Measurements from ENCODE around the gene TRHDE.

TRHDE gene

GRCh38 chr12:72444125-72444524 lies 172.0 kb downstream of the TRHDE start:
- Histone ChIP-seq H3K4me1 (ENCODE audit: control insufficient read depth in 1 of 2, insufficient read depth in 2 of 2, low read length in 2 of 2) (no peaks in the 10 kb centered on the region), H3K27ac (ENCODE audit: low read length) (no peak overlapping the region), H3K9me3 (ENCODE audit: control insufficient read depth in 1 of 2, low read length in 2 of 2) (no peaks in the 10 kb centered on the region), H3K4me3 (ENCODE audit: low read depth in 1 of 2, low read length in 2 of 2) (no peak overlapping the region), H3K36me3 (ENCODE audit: control insufficient read depth in 1 of 2, insufficient read depth in 2 of 2, low read length in 2 of 2) (no peaks in the 10 kb centered on the region), H3K27me3 (ENCODE audit: low read depth, low read length) (no peaks in the 10 kb centered on the region)

GRCh38 chr12:72444566-72444965 lies 172.4 kb downstream of the TRHDE start:
- Histone ChIP-seq H3K36me3 (ENCODE audit: control insufficient read depth in 1 of 2, insufficient read depth in 2 of 2, low read length in 2 of 2) (no peaks in the 10 kb centered on the region), H3K9me3 (ENCODE audit: control insufficient read depth in 1 of 2, low read length in 2 of 2) (no peaks in the 10 kb centered on the region), H3K27ac (ENCODE audit: low read length) (no peak overlapping the region), H3K4me1 (ENCODE audit: control insufficient read depth in 1 of 2, insufficient read depth in 2 of 2, low read length in 2 of 2) (no peaks in the 10 kb centered on the region), H3K27me3 (ENCODE audit: low read depth, low read length) (no peaks in the 10 kb centered on the region), H3K4me3 (ENCODE audit: low read depth in 1 of 2, low read length in 2 of 2) (no peak overlapping the region)

GRCh38 chr12:72448089-72448488 lies 175.9 kb downstream of the TRHDE start:
- H3K27me3 ChIP-seq (ENCODE audit: low read depth, low read length), result no peaks in the 10 kb centered on the region
- no peaks in the 10 kb centered on the region for H3K36me3 ChIP-seq (ENCODE audit: control insufficient read depth in 1 of 2, insufficient read depth in 2 of 2, low read length in 2 of 2)
- H3K4me3 ChIP-seq (ENCODE audit: low read depth in 1 of 2, low read length in 2 of 2), result no peak overlapping the region
- H3K4me1 ChIP-seq (ENCODE audit: control insufficient read depth in 1 of 2, insufficient read depth in 2 of 2, low read length in 2 of 2), result no peaks in the 10 kb centered on the region
- no peak overlapping the region for H3K27ac ChIP-seq (ENCODE audit: low read length)
- H3K9me3 ChIP-seq (ENCODE audit: control insufficient read depth in 1 of 2, low read length in 2 of 2), result no peaks in the 10 kb centered on the region

GRCh38 chr12:72448805-72449204 lies 176.6 kb downstream of the TRHDE start:
- no peaks in the 10 kb centered on the region for H3K4me1 ChIP-seq (ENCODE audit: control insufficient read depth in 1 of 2, insufficient read depth in 2 of 2, low read length in 2 of 2)
- no peaks in the 10 kb centered on the region for H3K36me3 ChIP-seq (ENCODE audit: control insufficient read depth in 1 of 2, insufficient read depth in 2 of 2, low read length in 2 of 2)
- no peak overlapping the region for H3K4me3 ChIP-seq (ENCODE audit: low read depth in 1 of 2, low read length in 2 of 2)
- no peaks in the 10 kb centered on the region for H3K27me3 ChIP-seq (ENCODE audit: low read depth, low read length)
- no peaks in the 10 kb centered on the region for H3K9me3 ChIP-seq (ENCODE audit: control insufficient read depth in 1 of 2, low read length in 2 of 2)
- no peak overlapping the region for H3K27ac ChIP-seq (ENCODE audit: low read length)

GRCh38 chr12:72453066-72453465 lies 180.9 kb downstream of the TRHDE start:
- Histone ChIP-seq H3K27me3 (ENCODE audit: low read depth, low read length) (no peaks in the 10 kb centered on the region), H3K36me3 (ENCODE audit: control insufficient read depth in 1 of 2, insufficient read depth in 2 of 2, low read length in 2 of 2) (no peaks in the 10 kb centered on the region), H3K9me3 (ENCODE audit: control insufficient read depth in 1 of 2, low read length in 2 of 2) (no peaks in the 10 kb centered on the region), H3K27ac (ENCODE audit: low read length) (no peak overlapping the region), H3K4me1 (ENCODE audit: control insufficient read depth in 1 of 2, insufficient read depth in 2 of 2, low read length in 2 of 2) (no peaks in the 10 kb centered on the region), H3K4me3 (ENCODE audit: low read depth in 1 of 2, low read length in 2 of 2) (no peak overlapping the region)

GRCh38 chr12:72453550-72453949 lies 181.4 kb downstream of the TRHDE start:
- H3K9me3 ChIP-seq (ENCODE audit: control insufficient read depth in 1 of 2, low read length in 2 of 2), result no peaks in the 10 kb centered on the region
- H3K27ac ChIP-seq (ENCODE audit: low read length), result no peak overlapping the region
- H3K4me1 ChIP-seq (ENCODE audit: control insufficient read depth in 1 of 2, insufficient read depth in 2 of 2, low read length in 2 of 2), result no peaks in the 10 kb centered on the region
- H3K4me3 ChIP-seq (ENCODE audit: low read depth in 1 of 2, low read length in 2 of 2), result no peak overlapping the region
- H3K27me3 ChIP-seq (ENCODE audit: low read depth, low read length), result no peaks in the 10 kb centered on the region
- H3K36me3 ChIP-seq (ENCODE audit: control insufficient read depth in 1 of 2, insufficient read depth in 2 of 2, low read length in 2 of 2), result no peaks in the 10 kb centered on the region

- H3K27ac ChIP-seq (ENCODE audit: low read length), result no peak overlapping the region
- H3K4me3 ChIP-seq (ENCODE audit: low read depth in 1 of 2, low read length in 2 of 2), result no peak overlapping the region
- H3K4me1 ChIP-seq (ENCODE audit: control insufficient read depth in 1 of 2, insufficient read depth in 2 of 2, low read length in 2 of 2), result no peaks in the 10 kb centered on the region
- H3K9me3 ChIP-seq (ENCODE audit: control insufficient read depth in 1 of 2, low read length in 2 of 2), result no peaks in the 10 kb centered on the region
- no peaks in the 10 kb centered on the region for H3K27me3 ChIP-seq (ENCODE audit: low read depth, low read length)
- no peaks in the 10 kb centered on the region for H3K36me3 ChIP-seq (ENCODE audit: control insufficient read depth in 1 of 2, insufficient read depth in 2 of 2, low read length in 2 of 2)
Measured at GRCh38 chr12:72464471-72464870, 192.3 kb downstream of the TRHDE start.

GRCh38 chr12:72465155-72465554 lies 193.0 kb downstream of the TRHDE start:
- H3K4me3 ChIP-seq (ENCODE audit: low read depth in 1 of 2, low read length in 2 of 2), result no peak overlapping the region
- no peak overlapping the region for H3K27ac ChIP-seq (ENCODE audit: low read length)
- no peaks in the 10 kb centered on the region for H3K4me1 ChIP-seq (ENCODE audit: control insufficient read depth in 1 of 2, insufficient read depth in 2 of 2, low read length in 2 of 2)

GRCh38 chr12:72465940-72466630 lies 193.9 kb downstream of the TRHDE start:
- H3K27me3 ChIP-seq (ENCODE audit: low read depth, low read length), result no peaks in the 10 kb centered on the region
- no peak overlapping the region for H3K4me3 ChIP-seq (ENCODE audit: low read depth in 1 of 2, low read length in 2 of 2)
- H3K9me3 ChIP-seq (ENCODE audit: control insufficient read depth in 1 of 2, low read length in 2 of 2), result no peaks in the 10 kb centered on the region
- H3K4me1 ChIP-seq (ENCODE audit: control insufficient read depth in 1 of 2, insufficient read depth in 2 of 2, low read length in 2 of 2), result no peaks in the 10 kb centered on the region
- no peak overlapping the region for H3K27ac ChIP-seq (ENCODE audit: low read length)
- no peaks in the 10 kb centered on the region for H3K36me3 ChIP-seq (ENCODE audit: control insufficient read depth in 1 of 2, insufficient read depth in 2 of 2, low read length in 2 of 2)

More at GRCh38 chr12:72465155-72465554, 193.0 kb downstream of the TRHDE start:
- no peaks in the 10 kb centered on the region for H3K27me3 ChIP-seq (ENCODE audit: low read depth, low read length)
- no peaks in the 10 kb centered on the region for H3K9me3 ChIP-seq (ENCODE audit: control insufficient read depth in 1 of 2, low read length in 2 of 2)
- H3K36me3 ChIP-seq (ENCODE audit: control insufficient read depth in 1 of 2, insufficient read depth in 2 of 2, low read length in 2 of 2), result no peaks in the 10 kb centered on the region

GRCh38 chr12:72467985-72468384 lies 195.8 kb downstream of the TRHDE start:
- H3K4me1 ChIP-seq (ENCODE audit: control insufficient read depth in 1 of 2, insufficient read depth in 2 of 2, low read length in 2 of 2), result no peaks in the 10 kb centered on the region
- no peaks in the 10 kb centered on the region for H3K27me3 ChIP-seq (ENCODE audit: low read depth, low read length)
- H3K36me3 ChIP-seq (ENCODE audit: control insufficient read depth in 1 of 2, insufficient read depth in 2 of 2, low read length in 2 of 2), result no peaks in the 10 kb centered on the region
- no peak overlapping the region for H3K4me3 ChIP-seq (ENCODE audit: low read depth in 1 of 2, low read length in 2 of 2)
- no peak overlapping the region for H3K27ac ChIP-seq (ENCODE audit: low read length)
- H3K9me3 ChIP-seq (ENCODE audit: control insufficient read depth in 1 of 2, low read length in 2 of 2), result no peaks in the 10 kb centered on the region

- Histone ChIP-seq H3K4me3 (ENCODE audit: low read depth in 1 of 2, low read length in 2 of 2) (no peak overlapping the region), H3K27ac (ENCODE audit: low read length) (no peak overlapping the region), H3K36me3 (ENCODE audit: control insufficient read depth in 1 of 2, insufficient read depth in 2 of 2, low read length in 2 of 2) (no peaks in the 10 kb centered on the region), H3K4me1 (ENCODE audit: control insufficient read depth in 1 of 2, insufficient read depth in 2 of 2, low read length in 2 of 2) (no peaks in the 10 kb centered on the region), H3K9me3 (ENCODE audit: control insufficient read depth in 1 of 2, low read length in 2 of 2) (no peaks in the 10 kb centered on the region), H3K27me3 (ENCODE audit: low read depth, low read length) (no peaks in the 10 kb centered on the region)
Measured at GRCh38 chr12:72468505-72468904, 196.3 kb downstream of the TRHDE start.

GRCh38 chr12:72471806-72472205 lies 199.6 kb downstream of the TRHDE start:
- no peaks in the 10 kb centered on the region for H3K36me3 ChIP-seq (ENCODE audit: control insufficient read depth in 1 of 2, insufficient read depth in 2 of 2, low read length in 2 of 2)
- H3K27me3 ChIP-seq (ENCODE audit: low read depth, low read length), result no peaks in the 10 kb centered on the region
- no peaks in the 10 kb centered on the region for H3K9me3 ChIP-seq (ENCODE audit: control insufficient read depth in 1 of 2, low read length in 2 of 2)
- H3K4me1 ChIP-seq (ENCODE audit: control insufficient read depth in 1 of 2, insufficient read depth in 2 of 2, low read length in 2 of 2), result no peaks in the 10 kb centered on the region
- no peak overlapping the region for H3K4me3 ChIP-seq (ENCODE audit: low read depth in 1 of 2, low read length in 2 of 2)
- H3K27ac ChIP-seq (ENCODE audit: low read length), result no peak overlapping the region
